Activated effector memory CD4-positive, alpha-beta T cell treated with Interleukin-2 at 50 U/mL for 16 hours (primary cell): ENCODE data around the gene WNK1.
"Not testable (repeated sequence)": the region's sequence is repeated elsewhere in the genome, so short reads cannot be mapped to it uniquely, and the experiment has no call there.

Source experiments
- DNase-seq: peaks from one replicate; pipeline ENCODE4 v3.0.0-alpha.2; 2020

WNK1 gene

GRCh38 chr12:818733-819132 lies 66.4 kb downstream of the WNK1 start:
- no peak for DNase-seq

GRCh38 chr12:820336-820735 lies 68.0 kb downstream of the WNK1 start:
- DNase-seq = no peak

- DNase-seq = no peak
Observed at GRCh38 chr12:823028-823698, 70.8 kb downstream of the WNK1 start.

- no peak for DNase-seq
Observed at GRCh38 chr12:826331-826730, 74.0 kb downstream of the WNK1 start.

- no peak for DNase-seq
Observed at GRCh38 chr12:828726-829395, 76.5 kb downstream of the WNK1 start.

- no peak for DNase-seq
Observed at GRCh38 chr12:830111-830867, 77.9 kb downstream of the WNK1 start.

- DNase-seq = no peak
Observed at GRCh38 chr12:835754-836518, 83.6 kb downstream of the WNK1 start.

GRCh38 chr12:836952-837351 lies 84.6 kb downstream of the WNK1 start:
- DNase-seq = no peak

- no peak for DNase-seq
Observed at GRCh38 chr12:837548-837947, 85.2 kb downstream of the WNK1 start.

- DNase-seq = no peak
Observed at GRCh38 chr12:843609-844008, 91.2 kb downstream of the WNK1 start.

GRCh38 chr12:846421-846820 lies 94.0 kb downstream of the WNK1 start:
- DNase-seq = no peak

- DNase-seq = no peak
Observed at GRCh38 chr12:848173-848865, 95.9 kb downstream of the WNK1 start.

GRCh38 chr12:848882-849527 lies 96.6 kb downstream of the WNK1 start:
- DNase-seq = no peak

GRCh38 chr12:849733-850437 lies 97.5 kb downstream of the WNK1 start:
- DNase-seq = not testable (repeated sequence)

GRCh38 chr12:851343-851742 lies 99.0 kb downstream of the WNK1 start:
- DNase-seq = no peak

- DNase-seq = no peak
Observed at GRCh38 chr12:851913-852312, 99.5 kb downstream of the WNK1 start.

GRCh38 chr12:852864-853263 lies 100.5 kb downstream of the WNK1 start:
- DNase-seq = no peak

GRCh38 chr12:857611-858010 lies 105.2 kb downstream of the WNK1 start:
- no peak for DNase-seq

GRCh38 chr12:862303-862911 lies 110.0 kb downstream of the WNK1 start:
- no peak for DNase-seq

GRCh38 chr12:863285-863684 lies 110.9 kb downstream of the WNK1 start:
- no peak for DNase-seq

GRCh38 chr12:865614-866013 lies 113.2 kb downstream of the WNK1 start:
- DNase-seq = no peak
